GM20000 (cell line): Measurements from ENCODE around the gene ATP2A1.
A peak's percentile ranks its signal among the peaks of the same experiment; 100 is the strongest.

Experiments used
- DNase-seq: peaks from one replicate; pipeline ENCODE4 v3.0.0; 2012; ENCODE audit warnings: low spot score
- CTCF ChIP-seq: IDR thresholded peaks from 2 replicates; pipeline ENCODE4 v1.5.1; 2012; ENCODE audit warnings: mild to moderate bottlenecking, control low read depth; ENCODE audit errors: extremely low read depth, missing control alignments

Gene ATP2A1

GRCh38 chr16:28844226-28844885 lies 33.9 kb upstream of the ATP2A1 start:
- no peak for DNase-seq
- no peak for TF ChIP-seq CTCF

- DNase-seq, result no peak
- no peak for TF ChIP-seq CTCF
Observed at GRCh38 chr16:28845293-28845692, 33.0 kb upstream of the ATP2A1 start.

DNA sequence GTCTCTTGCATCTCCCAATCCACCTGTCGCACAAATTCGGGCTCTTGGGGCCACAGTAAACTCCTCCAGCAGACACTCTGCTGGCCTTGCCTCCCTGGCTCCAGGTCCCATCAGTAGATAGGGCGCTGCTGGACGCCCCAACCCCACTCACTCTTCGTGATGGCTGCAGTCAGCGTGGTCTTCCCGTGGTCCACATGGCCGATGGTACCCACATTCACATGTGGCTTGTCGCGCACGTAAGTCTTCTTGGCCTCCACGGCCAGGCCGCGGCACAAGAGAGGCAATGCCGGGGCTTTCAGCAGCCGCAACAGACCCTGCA lies 32.6 kb upstream of the ATP2A1 start:
- DNase-seq, result no peak
- no peak for TF ChIP-seq CTCF

GRCh38 chr16:28846080-28846932 lies 32.0 kb upstream of the ATP2A1 start, which contains the start of gene TUFM:
Gene TUFM (minus strand): TSS chr16:28846348. CDS start chr16:28846269, 79 bp downstream.
- DNase-seq, result peak; percentile 96

GRCh38 chr16:28846933-28847273 lies 31.4 kb upstream of the ATP2A1 start:
- no peak for DNase-seq
- TF ChIP-seq CTCF, result no peak

More at GRCh38 chr16:28846080-28846932, 32.0 kb upstream of the ATP2A1 start, which contains the start of gene TUFM:
- TF ChIP-seq CTCF, result peak; percentile 75

GRCh38 chr16:28858421-28858820 lies 19.9 kb upstream of the ATP2A1 start:
- no peak for TF ChIP-seq CTCF
- no peak for DNase-seq

GRCh38 chr16:28859326-28859725 lies 19.0 kb upstream of the ATP2A1 start:
- DNase-seq, result no peak
- TF ChIP-seq CTCF, result no peak
